Uterus (tissue), 4 donors: ENCODE results near the gene ZDHHC8. TPM values are rescaled to one million over a fixed set of nuclear protein-coding genes. Genes with fewer than 3 reads are reported as not detected.

ENCODE experiments used
- DNase-seq, 2 donors: peaks; one replicate each; pipeline ENCODE4 v3.0.0-alpha.2; 2019 to 2020
- H3K27ac ChIP-seq, 2 donors: fragments of 200-600 bp; sonication (generic); 1 replicate in 1 of 2; 2 replicates in 1 of 2; pipeline ENCODE4 v1.5.1; 2016 to 2018
- H3K27me3 ChIP-seq, 2 donors: fragments of 200-600 bp; sonication (generic); one replicate each; pipeline ENCODE4 v1.5.1; 2018 to 2019; ENCODE audit warnings: control low read depth in 1 of 2
- H3K36me3 ChIP-seq, 2 donors: fragments of 200-600 bp; sonication (generic); one replicate each; pipeline ENCODE4 v1.5.1; 2019; ENCODE audit warnings: control low read depth in 1 of 2
- H3K4me1 ChIP-seq, 2 donors: fragments of 200-600 bp; sonication (generic); one replicate each; pipeline ENCODE4 v1.5.1; 2018 to 2019; ENCODE audit warnings: control low read depth in 1 of 2
- H3K4me3 ChIP-seq, 2 donors: fragments of 200-600 bp; sonication (generic); 1 replicate in 1 of 2; 2 replicates in 1 of 2; pipeline ENCODE4 v1.5.1; 2018 to 2019; ENCODE audit warnings: mild to moderate bottlenecking in 1 of 2
- H3K9me3 ChIP-seq, 2 donors: fragments of 200-600 bp; sonication (generic); one replicate each; pipeline ENCODE4 v1.5.1; 2019; ENCODE audit warnings: control low read depth in 1 of 2
- POLR2A ChIP-seq, 2 donors: fragments of 450-650 bp; IDR thresholded peaks; one replicate each; pipeline ENCODE4 v1.6.1; 2016; ENCODE audit warnings: antibody characterized with exemption in 2 of 2, mild to moderate bottlenecking in 1 of 2, moderate library complexity in 1 of 2
- intact Hi-C: fragments of 100-400 bp; cut with DNase I; formaldehyde crosslinking; loops from one replicate; pipeline ENCODE4 v1.15.1; 2023; ENCODE audit warnings: low total_unique reads
- total RNA-seq, 4 donors: library from RNA; depleted of rRNA in 3 of 4; stranded (reverse); fragments of >200 nt in 3 of 4; gene quantifications; one replicate each; pipeline versions ENCODE4 v1.1.0 to v1.2.4, GENCODE V29; 2014 to 2023
- TF ChIP-seq, protein P1 (sequence below), 4 experiments: fragments of 200-600 bp in 2 of 4; fragments of 450-650 bp in 2 of 4; sonication (generic) in 2 of 4; IDR thresholded peaks; one replicate each; pipeline ENCODE4 v1.5.1; 2016 to 2019; ENCODE audit warnings: antibody characterized with exemption in 4 of 4, mild to moderate bottlenecking in 2 of 4, moderate library complexity in 1 of 4
- donor health status: DM: yes; HTN: yes; CAD: no.

ZDHHC8 gene
- total RNA-seq, 4 donors from 2014 or later, result 2.4 to 87.9 (median 20.1) TPM

DNA sequence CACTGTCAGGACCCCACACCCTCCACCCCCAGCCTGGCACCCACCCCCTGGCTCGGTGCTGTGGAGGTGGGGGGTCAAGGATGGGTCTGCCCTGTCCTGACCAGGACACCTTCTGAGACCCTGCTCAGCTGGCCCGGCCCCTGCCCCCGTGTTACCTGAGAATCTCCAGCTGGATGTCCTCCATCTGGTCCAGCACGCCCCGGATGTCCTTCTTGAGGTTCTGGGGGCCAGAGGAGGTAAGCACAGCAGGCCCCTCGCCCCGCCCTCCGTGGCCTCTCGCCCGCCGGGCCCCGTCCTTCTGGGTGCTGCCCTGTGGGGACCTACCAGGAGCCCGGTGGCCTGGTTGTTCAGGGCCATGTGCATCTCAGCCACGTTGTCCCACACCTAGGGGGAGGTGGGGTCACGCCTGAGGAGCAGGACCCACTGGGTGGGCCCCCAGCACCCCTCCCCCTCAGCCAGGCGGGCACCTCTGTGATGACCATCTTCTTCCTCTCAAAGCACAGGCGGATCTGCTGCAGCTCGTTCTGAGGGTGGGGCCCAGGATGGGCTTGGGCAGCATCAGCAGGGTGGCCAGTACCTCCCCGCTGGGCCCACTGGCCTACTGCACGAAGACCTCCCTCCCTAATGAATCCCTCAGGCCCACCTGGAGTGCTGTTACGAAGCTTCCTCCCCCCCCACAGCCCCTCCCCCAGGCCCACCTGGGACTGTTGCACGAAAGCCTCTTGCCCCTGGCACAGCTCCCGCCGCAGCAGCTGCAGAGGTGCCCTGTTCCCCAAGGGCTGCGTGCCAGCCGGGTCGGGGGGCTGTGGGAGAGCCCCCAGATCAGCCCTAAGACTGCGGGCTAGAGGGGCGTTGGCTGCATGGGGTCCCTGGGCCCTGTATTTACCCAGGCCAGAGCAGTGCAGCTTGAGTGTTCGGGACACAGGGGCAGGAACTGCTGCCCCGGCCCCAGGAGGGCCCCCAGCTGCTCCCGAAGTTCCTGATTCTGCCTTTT is 17.9 kb downstream of the ZDHHC8 start:
- no peak for DNase-seq
- Histone ChIP-seq H3K27me3 (no peaks in the 10 kb centered on the region), H3K9me3 (no peaks in the 10 kb centered on the region), H3K27ac (no peak overlapping the region), H3K36me3 (no peaks in the 10 kb centered on the region), H3K4me3 (no peak overlapping the region), H3K4me1 (no peaks in the 10 kb centered on the region)
- TF ChIP-seq, protein P1, sequence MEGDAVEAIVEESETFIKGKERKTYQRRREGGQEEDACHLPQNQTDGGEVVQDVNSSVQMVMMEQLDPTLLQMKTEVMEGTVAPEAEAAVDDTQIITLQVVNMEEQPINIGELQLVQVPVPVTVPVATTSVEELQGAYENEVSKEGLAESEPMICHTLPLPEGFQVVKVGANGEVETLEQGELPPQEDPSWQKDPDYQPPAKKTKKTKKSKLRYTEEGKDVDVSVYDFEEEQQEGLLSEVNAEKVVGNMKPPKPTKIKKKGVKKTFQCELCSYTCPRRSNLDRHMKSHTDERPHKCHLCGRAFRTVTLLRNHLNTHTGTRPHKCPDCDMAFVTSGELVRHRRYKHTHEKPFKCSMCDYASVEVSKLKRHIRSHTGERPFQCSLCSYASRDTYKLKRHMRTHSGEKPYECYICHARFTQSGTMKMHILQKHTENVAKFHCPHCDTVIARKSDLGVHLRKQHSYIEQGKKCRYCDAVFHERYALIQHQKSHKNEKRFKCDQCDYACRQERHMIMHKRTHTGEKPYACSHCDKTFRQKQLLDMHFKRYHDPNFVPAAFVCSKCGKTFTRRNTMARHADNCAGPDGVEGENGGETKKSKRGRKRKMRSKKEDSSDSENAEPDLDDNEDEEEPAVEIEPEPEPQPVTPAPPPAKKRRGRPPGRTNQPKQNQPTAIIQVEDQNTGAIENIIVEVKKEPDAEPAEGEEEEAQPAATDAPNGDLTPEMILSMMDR (IDR thresholded peaks at IDR 0.05), result no peak
- no peak for TF ChIP-seq POLR2A (IDR thresholded peaks at IDR 0.05)
- intact Hi-C loops, result no loop called here

DNA sequence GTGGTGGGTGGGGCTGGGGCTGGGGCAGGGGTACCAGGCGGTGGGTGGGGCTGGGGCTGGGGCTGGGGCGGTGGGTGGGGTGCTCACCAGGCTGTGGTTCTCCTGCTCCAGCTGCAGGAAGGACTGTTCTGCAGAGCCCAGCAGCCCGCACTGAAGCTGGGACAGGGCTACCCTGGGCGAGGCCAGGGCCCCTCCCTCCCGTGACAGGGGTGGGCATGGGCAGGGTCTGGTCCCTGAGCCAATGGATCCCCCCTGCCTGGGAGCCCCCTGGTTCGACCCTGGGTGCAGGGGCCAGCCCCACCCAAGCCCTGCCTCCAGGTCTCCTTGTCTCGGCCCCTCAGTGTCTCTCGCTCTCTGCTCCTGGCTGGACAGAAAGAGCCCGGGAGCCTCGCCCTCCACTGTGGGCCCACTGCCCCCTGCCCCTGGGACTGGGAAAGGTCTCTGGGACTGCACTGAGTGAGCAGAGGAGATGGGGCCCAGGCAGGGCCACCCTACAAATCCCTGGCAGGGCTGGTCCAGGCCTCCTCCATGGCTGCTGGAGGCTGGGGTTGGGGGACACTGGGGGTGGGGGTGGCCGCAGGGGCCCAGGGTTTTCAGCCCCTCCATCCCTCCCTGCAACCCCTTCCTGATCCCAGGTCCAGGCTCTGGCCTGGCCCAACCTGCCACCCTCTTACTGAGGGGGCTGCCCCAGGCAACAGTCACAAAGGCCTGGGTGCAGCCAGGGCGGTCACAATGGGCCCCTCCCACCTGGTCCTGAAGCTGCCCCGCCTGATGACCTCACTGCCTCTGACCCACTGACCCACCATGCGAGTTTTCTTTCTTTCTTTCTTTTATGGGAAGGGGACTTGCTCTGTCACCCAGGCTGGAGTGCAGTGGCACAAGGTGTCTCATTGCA is 19.0 kb downstream of the ZDHHC8 start, which contains the start of gene CCDC188:
Gene CCDC188 (minus strand): TSS at position 675 of the 895 bp plus-strand sequence. CDS start 69 bp downstream, at position 606.
- Histone ChIP-seq H3K36me3 (no peaks in the 10 kb centered on the region), H3K27ac (no peak within 1 kb of the TSS), H3K9me3 (no peaks in the 10 kb centered on the region), H3K4me1 (no peaks in the 10 kb centered on the region), H3K4me3 (no peak within 1 kb of the TSS), H3K27me3 (no peaks in the 10 kb centered on the region)
- DNase-seq, result no peak
- TF ChIP-seq POLR2A (IDR thresholded peaks at IDR 0.05), result no peak
- TF ChIP-seq, protein P1 (IDR thresholded peaks at IDR 0.05), result no peak
- intact Hi-C loops, result no loop called here

DNA sequence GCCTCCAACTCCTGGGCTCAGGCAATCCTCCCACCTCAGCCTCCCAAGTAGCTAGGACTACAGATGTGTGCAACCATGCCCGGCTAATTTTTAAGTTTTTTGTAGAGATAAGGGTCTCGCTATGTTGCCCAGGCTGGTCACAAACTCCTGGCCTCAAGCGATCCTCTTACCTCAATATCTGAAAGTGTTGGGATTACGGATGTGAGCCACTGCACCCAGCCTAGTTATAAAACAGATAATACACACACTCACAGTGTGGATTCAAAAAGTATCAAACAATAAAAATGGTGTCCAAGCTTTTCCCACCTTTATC is 19.6 kb downstream of the ZDHHC8 start:
- TF ChIP-seq POLR2A (IDR thresholded peaks at IDR 0.05), result no peak
- TF ChIP-seq, protein P1 (IDR thresholded peaks at IDR 0.05), result no peak
- H3K4me3 ChIP-seq, result no peak overlapping the region
- intact Hi-C loops, result no loop called here
- H3K27ac ChIP-seq, result no peak overlapping the region
- no peak for DNase-seq
- no peaks in the 10 kb centered on the region for H3K4me1 ChIP-seq
- no peaks in the 10 kb centered on the region for H3K27me3 ChIP-seq
- no peaks in the 10 kb centered on the region for H3K36me3 ChIP-seq
- no peaks in the 10 kb centered on the region for H3K9me3 ChIP-seq

DNA sequence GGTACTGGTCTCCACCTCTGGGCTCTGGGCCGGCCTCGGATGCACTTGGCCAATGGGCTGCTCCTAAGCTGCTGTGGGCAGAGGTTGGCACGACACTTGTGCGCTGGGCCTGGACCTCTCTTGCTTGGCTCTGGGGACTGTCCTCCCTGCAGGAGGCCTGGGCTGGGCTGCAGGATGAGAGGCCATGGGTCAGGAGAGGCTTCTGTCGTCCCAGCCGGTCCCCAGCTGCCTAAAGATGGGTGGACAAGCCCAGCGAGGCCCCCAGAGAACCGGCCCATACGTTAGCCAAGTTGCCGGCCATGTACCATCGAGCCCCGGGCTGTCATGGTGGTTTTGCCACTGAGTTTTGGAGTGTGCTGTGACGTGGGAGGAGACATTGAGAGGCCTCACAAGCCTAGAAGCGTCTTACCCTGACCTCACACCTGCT is 20.9 kb downstream of the ZDHHC8 start:
- Histone ChIP-seq H3K9me3 (no peaks in the 10 kb centered on the region), H3K4me3 (no peak overlapping the region), H3K36me3 (no peaks in the 10 kb centered on the region), H3K27ac (no peak overlapping the region), H3K27me3 (no peaks in the 10 kb centered on the region), H3K4me1 (no peaks in the 10 kb centered on the region)
- DNase-seq, result no peak
- intact Hi-C loops, result no loop called here
- TF ChIP-seq POLR2A (IDR thresholded peaks at IDR 0.05), result no peak
- TF ChIP-seq, protein P1 (IDR thresholded peaks at IDR 0.05), result no peak
